Measurements from ENCODE around the gene TBX1.

GRCh38 chr22:19758896-19759426 lies 1.6 kb upstream of the TBX1 start:
- TF ChIP-seq CTCF (IDR thresholded peaks at IDR 0.05; ENCODE audit: borderline replicate concordance, extremely low read depth, low read length, poor library complexity, severe bottlenecking): no peak
- no peak for TF ChIP-seq EZH2 (IDR thresholded peaks at IDR 0.05; ENCODE audit: borderline replicate concordance, low read depth, low read length, severe bottlenecking)

Data from DND-41 (cell line).